ENCODE results near the gene GNB1. TPM values are rescaled to one million over a fixed set of nuclear protein-coding genes. Genes with fewer than 3 reads are reported as not detected.
"Not testable (repeated sequence)": the region's sequence is repeated elsewhere in the genome, so short reads cannot be mapped to it uniquely, and the experiment has no call there.

The GNB1 gene
- total RNA-seq, 4 donors from 2014 or later = 112 to 266 (median 236) TPM

GRCh38 chr1:1892079-1892762 is 1.3 kb upstream of the GNB1 start:
- Histone ChIP-seq H3K9me3 (no peaks in the 10 kb centered on the region), H3K4me3 (peak overlapping the region; percentile 79 to 95 (median 88)), H3K27me3 (no peaks in the 10 kb centered on the region), H3K4me1 (peaks cover 8 to 70% (median 42%) of the 10 kb centered on the region in 4 donors), H3K36me3 (no peaks in the 10 kb centered on the region), H3K27ac (peak overlapping the region; percentile 97 to 99 (median 99))
- no peak for DNase-seq
- TF ChIP-seq CTCF (IDR thresholded peaks at IDR 0.05) (no peak), POLR2A (IDR thresholded peaks at IDR 0.05) (peak in 1 of 2 donors; percentile 26)

- no peak for TF ChIP-seq CTCF (IDR thresholded peaks at IDR 0.05)
- TF ChIP-seq POLR2A (IDR thresholded peaks at IDR 0.05) = peak in 1 of 2 donors; percentile 56
- Histone ChIP-seq H3K4me1 (peaks cover 8 to 74% (median 42%) of the 10 kb centered on the region in 4 donors), H3K27ac (peak overlapping the region; percentile 97 to 99 (median 99)), H3K9me3 (no peaks in the 10 kb centered on the region), H3K4me3 (peak overlapping the region; percentile 79 to 95 (median 88)), H3K36me3 (no peaks in the 10 kb centered on the region), H3K27me3 (no peaks in the 10 kb centered on the region)
- DNase-seq = peak; percentile 88 to 94 (median 89)
Measured at GRCh38 chr1:1891349-1892078, 627 bp upstream of the GNB1 start.

- DNase-seq = peak; percentile 51 to 76 (median 73)
- Histone ChIP-seq H3K4me1 (peaks cover 0 to 59% (median 31%) of the 10 kb centered on the region in 4 donors), H3K4me3 (peak overlapping the region; percentile 79 to 95 (median 88)), H3K27ac (peak overlapping the region; percentile 97 to 99 (median 99)), H3K36me3 (no peaks in the 10 kb centered on the region), H3K9me3 (no peaks in the 10 kb centered on the region), H3K27me3 (no peaks in the 10 kb centered on the region)
- no peak for TF ChIP-seq CTCF (IDR thresholded peaks at IDR 0.05)
- no peak for TF ChIP-seq POLR2A (IDR thresholded peaks at IDR 0.05)
Measured at GRCh38 chr1:1889847-1890505, 911 bp downstream of the GNB1 start.

- no peak for TF ChIP-seq POLR2A (IDR thresholded peaks at IDR 0.05)
- no peak for TF ChIP-seq CTCF (IDR thresholded peaks at IDR 0.05)
- H3K27me3 ChIP-seq = no peaks in the 10 kb centered on the region
- H3K27ac ChIP-seq = peak overlapping the region in 3 of 4 donors; percentile 97 to 99 (median 99)
- H3K4me3 ChIP-seq = peak overlapping the region; percentile 79 to 95 (median 88)
- no peaks in the 10 kb centered on the region for H3K9me3 ChIP-seq
- H3K36me3 ChIP-seq = no peaks in the 10 kb centered on the region
- DNase-seq = no peak
- peaks cover 2 to 57% (median 27%) of the 10 kb centered on the region in 4 donors for H3K4me1 ChIP-seq
Measured at GRCh38 chr1:1889090-1889750, 1.7 kb downstream of the GNB1 start.

- not testable (repeated sequence) for H3K27me3 ChIP-seq, H3K27ac ChIP-seq, H3K9me3 ChIP-seq, H3K36me3 ChIP-seq, H3K4me3 ChIP-seq, DNase-seq
- peaks cover 6 to 81% (median 19%) of the 10 kb centered on the region in 4 donors for H3K4me1 ChIP-seq
Measured at GRCh38 chr1:1883890-1884289, 7.0 kb downstream of the GNB1 start.
